ENCODE measurements around the gene ST8SIA4.

ST8SIA4 gene

GRCh38 chr5:100903039-100903887 lies at the start of gene ST8SIA4:
Gene ST8SIA4 (minus strand): TSS chr5:100903282. CDS start chr5:100902955, 327 bp downstream.
- H3K4me3 ChIP-seq (ENCODE audit: low read length), result peak within 1 kb of the TSS; percentile 93
- TF ChIP-seq ZNF274 (IDR thresholded peaks at IDR 0.05; ENCODE audit: low read depth, low read length), result no peak

GRCh38 chr5:100950985-100951384 lies 47.9 kb upstream of the ST8SIA4 start:
- TF ChIP-seq ZNF274 (IDR thresholded peaks at IDR 0.05; ENCODE audit: low read depth, low read length), result no peak
- no peak overlapping the region for H3K4me3 ChIP-seq (ENCODE audit: low read length)

- TF ChIP-seq ZNF274 (IDR thresholded peaks at IDR 0.05; ENCODE audit: low read depth, low read length), result no peak
- H3K4me3 ChIP-seq (ENCODE audit: low read length), result no peak overlapping the region
Observed at GRCh38 chr5:100913298-100913697, 10.2 kb upstream of the ST8SIA4 start.

- no peak for TF ChIP-seq ZNF274 (IDR thresholded peaks at IDR 0.05; ENCODE audit: low read depth, low read length)
- no peak overlapping the region for H3K4me3 ChIP-seq (ENCODE audit: low read length)
Observed at GRCh38 chr5:100909034-100909433, 6.0 kb upstream of the ST8SIA4 start.

GRCh38 chr5:100905259-100905914 lies 2.3 kb upstream of the ST8SIA4 start:
- peak overlapping the region; percentile 93 for H3K4me3 ChIP-seq (ENCODE audit: low read length)
- TF ChIP-seq ZNF274 (IDR thresholded peaks at IDR 0.05; ENCODE audit: low read depth, low read length), result no peak

GRCh38 chr5:100904259-100904861 lies 1.3 kb upstream of the ST8SIA4 start:
- no peak for TF ChIP-seq ZNF274 (IDR thresholded peaks at IDR 0.05; ENCODE audit: low read depth, low read length)
- H3K4me3 ChIP-seq (ENCODE audit: low read length), result peak overlapping the region; percentile 93

GRCh38 chr5:100902440-100903038 lies 543 bp downstream of the ST8SIA4 start:
- peak overlapping the region; percentile 93 for H3K4me3 ChIP-seq (ENCODE audit: low read length)
- TF ChIP-seq ZNF274 (IDR thresholded peaks at IDR 0.05; ENCODE audit: low read depth, low read length), result no peak

GRCh38 chr5:100901821-100902341 lies 1.2 kb downstream of the ST8SIA4 start:
- H3K4me3 ChIP-seq (ENCODE audit: low read length), result peak overlapping the region; percentile 93
- TF ChIP-seq ZNF274 (IDR thresholded peaks at IDR 0.05; ENCODE audit: low read depth, low read length), result no peak

- TF ChIP-seq ZNF274 (IDR thresholded peaks at IDR 0.05; ENCODE audit: low read depth, low read length), result no peak
- peak overlapping the region; percentile 93 for H3K4me3 ChIP-seq (ENCODE audit: low read length)
Observed at GRCh38 chr5:100900796-100901781, 2.0 kb downstream of the ST8SIA4 start.

- no peak for TF ChIP-seq ZNF274 (IDR thresholded peaks at IDR 0.05; ENCODE audit: low read depth, low read length)
- peak overlapping the region; percentile 90 for H3K4me3 ChIP-seq (ENCODE audit: low read length)
Observed at GRCh38 chr5:100900142-100900795, 2.8 kb downstream of the ST8SIA4 start.

GRCh38 chr5:100899675-100900074 lies 3.4 kb downstream of the ST8SIA4 start:
- TF ChIP-seq ZNF274 (IDR thresholded peaks at IDR 0.05; ENCODE audit: low read depth, low read length), result no peak
- peak overlapping the region; percentile 90 for H3K4me3 ChIP-seq (ENCODE audit: low read length)

GRCh38 chr5:100898504-100899346 lies 4.4 kb downstream of the ST8SIA4 start:
- H3K4me3 ChIP-seq (ENCODE audit: low read length), result peak overlapping the region; percentile 66
- TF ChIP-seq ZNF274 (IDR thresholded peaks at IDR 0.05; ENCODE audit: low read depth, low read length), result no peak

Measured in GM08714 (cell line).